IMR-90 (cell line): ENCODE data around the gene ALKBH2. TPM values are rescaled to one million over a fixed set of nuclear protein-coding genes. Genes with fewer than 3 reads are reported as not detected.

Experiments
- ATAC-seq: fragments of 200-7000 bp; cut with Tn5 transposase; 2 replicates; pipeline ENCODE4 v1.9.1; 2020; ENCODE audit warnings: low read depth, mild to moderate bottlenecking, moderate library complexity
- BruUV-seq: library from RNA; stranded (reverse); fragments of 400-500 nt; replicated peaks from 2 replicates; lab custom pipeline; 2021; lab: Mats Ljungman, UMichigan
- CTCF ChIA-PET: fragments of 300-600 bp; formaldehyde crosslinking; extraction: SDS; loops from one replicate; lab custom pipeline; 2021; ENCODE audit warnings: antibody characterized with exemption; lab: Yijun Ruan, JAX
- POLR2A ChIA-PET: fragments of 300-600 bp; sonication (Branson Sonifier 250); formaldehyde crosslinking; loops from one replicate; lab custom pipeline; 2022; ENCODE audit warnings: antibody characterized with exemption; ENCODE audit not compliant: unreplicated experiment; lab: Charles Lee
- DNase-seq: peaks from one replicate; pipeline ENCODE4 v3.0.0; 2013
- H2AFZ ChIP-seq: replicated peaks from 2 replicates; pipeline ENCODE3; 2013; ENCODE audit warnings: low read length, mild to moderate bottlenecking; ENCODE audit not compliant: poor library complexity
- H2AK5ac ChIP-seq: 2 replicates; pipeline ENCODE4 v1.6.1; 2013; ENCODE audit warnings: low read depth, low read length, inconsistent platforms
- H2AK9ac ChIP-seq: replicated peaks from 2 replicates; pipeline ENCODE3; 2013; ENCODE audit warnings: mild to moderate bottlenecking, low read depth, low read length, moderate library complexity; ENCODE audit not compliant: poor library complexity
- H2BK120ac ChIP-seq: 2 replicates; pipeline ENCODE4 v1.6.1; 2013; ENCODE audit warnings: low read depth, low read length, inconsistent platforms
- H2BK15ac ChIP-seq: 3 replicates; pipeline ENCODE4 v1.6.1; 2013; ENCODE audit warnings: low read depth, low read length, inconsistent platforms
- H2BK20ac ChIP-seq: 2 replicates; pipeline ENCODE4 v1.6.1; 2013; ENCODE audit warnings: low read depth, mild to moderate bottlenecking, inconsistent platforms, low read length, moderate library complexity
- H2BK5ac ChIP-seq: 2 replicates; pipeline ENCODE4 v1.6.1; 2013; ENCODE audit warnings: mild to moderate bottlenecking, low read depth, low read length, inconsistent platforms; ENCODE audit not compliant: poor library complexity, severe bottlenecking
- H3K14ac ChIP-seq: replicated peaks from 2 replicates; pipeline ENCODE4 v1.6.1; 2013; ENCODE audit warnings: low read depth, low read length, inconsistent platforms
- H3K18ac ChIP-seq: 2 replicates; pipeline ENCODE4 v1.6.1; 2013; ENCODE audit warnings: low read depth, low read length, control low read depth
- H3K23ac ChIP-seq: 2 replicates; pipeline ENCODE4 v1.6.1; 2013; ENCODE audit warnings: low read depth, low read length, inconsistent platforms
- H3K27ac ChIP-seq: 2 replicates; pipeline ENCODE4 v1.5.1; 2013; ENCODE audit warnings: mild to moderate bottlenecking, control low read depth, low read length; ENCODE audit not compliant: insufficient read depth
- H3K27me3 ChIP-seq: 2 replicates; pipeline ENCODE4 v1.6.1; 2013; ENCODE audit warnings: low read length; ENCODE audit not compliant: control insufficient read depth, insufficient read depth
- H3K36me3 ChIP-seq: 2 replicates; pipeline ENCODE4 v1.6.1; 2013; ENCODE audit warnings: low read length, mixed read lengths; ENCODE audit not compliant: control insufficient read depth, insufficient read depth
- H3K4ac ChIP-seq: 2 replicates; pipeline ENCODE4 v1.6.1; 2013; ENCODE audit warnings: low read depth, low read length, inconsistent platforms
- H3K4me1 ChIP-seq: 2 replicates; pipeline ENCODE4 v1.6.1; 2013; ENCODE audit warnings: low read length, mixed read lengths; ENCODE audit not compliant: control insufficient read depth, insufficient read depth
- H3K4me2 ChIP-seq: 2 replicates; pipeline ENCODE4 v1.6.1; 2013; ENCODE audit warnings: low read depth, mild to moderate bottlenecking, control low read depth, low read length, moderate library complexity
- H3K4me3 ChIP-seq: 2 replicates; pipeline ENCODE4 v1.5.1; 2013; ENCODE audit warnings: low read depth, mild to moderate bottlenecking, control low read depth, low read length, moderate library complexity; ENCODE audit not compliant: insufficient read depth
- H3K56ac ChIP-seq: 2 replicates; pipeline ENCODE4 v1.6.1; 2013; ENCODE audit warnings: low read length, inconsistent platforms; ENCODE audit not compliant: insufficient read depth; ENCODE audit errors: extremely low read depth
- H3K79me1 ChIP-seq, 2 experiments: 2 replicates each; pipeline ENCODE4 v1.6.1; 2013; ENCODE audit warnings: low read length in 2 of 2, inconsistent platforms in 1 of 2, low read depth in 1 of 2
- H3K9ac ChIP-seq: 2 replicates; pipeline ENCODE4 v1.6.1; 2013; ENCODE audit warnings: low read depth, low read length, control low read depth
- H3K9me1 ChIP-seq: 2 replicates; pipeline ENCODE4 v1.6.1; 2013; ENCODE audit warnings: low read length, inconsistent platforms; ENCODE audit not compliant: insufficient read depth
- H3K9me3 ChIP-seq: 2 replicates; pipeline ENCODE4 v1.6.1; 2013; ENCODE audit warnings: low read length; ENCODE audit not compliant: control insufficient read depth, insufficient read depth
- H4K20me1 ChIP-seq: 2 replicates; pipeline ENCODE4 v1.6.1; 2013; ENCODE audit warnings: low read length, inconsistent platforms; ENCODE audit not compliant: insufficient read depth
- H4K5ac ChIP-seq: 2 replicates; pipeline ENCODE4 v1.6.1; 2013; ENCODE audit warnings: mild to moderate bottlenecking, low read depth, low read length, control low read depth
- H4K8ac ChIP-seq, 2 experiments: 2 replicates each; pipeline ENCODE4 v1.6.1; 2013; ENCODE audit warnings: low read depth in 2 of 2, low read length in 2 of 2, control low read depth in 1 of 2, inconsistent platforms in 1 of 2
- H4K91ac ChIP-seq: 2 replicates; pipeline ENCODE4 v1.6.1; 2013; ENCODE audit warnings: low read depth, low read length, inconsistent platforms; ENCODE audit not compliant: insufficient read depth
- BHLHE40 ChIP-seq: fragments of 150-350 bp; IDR thresholded peaks from 2 replicates; pipeline ENCODE4 v1.6.1; 2016; ENCODE audit warnings: mild to moderate bottlenecking, low read depth, low read length
- CEBPB ChIP-seq: IDR thresholded peaks from 2 replicates; pipeline ENCODE4 v1.6.1; 2012; ENCODE audit warnings: low read depth, low read length, improper control_type of control experiment
- CHD1 ChIP-seq: IDR thresholded peaks from 2 replicates; pipeline ENCODE4 v1.6.1; 2012; ENCODE audit warnings: low read depth, low read length, improper control_type of control experiment
- ELK1 ChIP-seq: fragments of 150-350 bp; IDR thresholded peaks from 2 replicates; pipeline ENCODE4 v1.6.1; 2016; ENCODE audit warnings: low read depth, mild to moderate bottlenecking, low read length, moderate library complexity, borderline replicate concordance
- FOS ChIP-seq: fragments of 150-350 bp; IDR thresholded peaks from 2 replicates; pipeline ENCODE4 v1.6.1; 2016; ENCODE audit warnings: low read depth, low read length
- MAFK ChIP-seq: IDR thresholded peaks from 2 replicates; pipeline ENCODE4 v1.6.1; 2012; ENCODE audit warnings: low read depth, low read length, improper control_type of control experiment
- MAZ ChIP-seq: IDR thresholded peaks from 2 replicates; pipeline ENCODE4 v1.6.1; 2012; ENCODE audit warnings: low read depth, mild to moderate bottlenecking, low read length, improper control_type of control experiment, moderate library complexity, borderline replicate concordance
- MXI1 ChIP-seq: IDR thresholded peaks from 2 replicates; pipeline ENCODE4 v1.6.1; 2012; ENCODE audit warnings: low read depth, mild to moderate bottlenecking, low read length, moderate library complexity, borderline replicate concordance
- NFE2L2 ChIP-seq: fragments of 150-350 bp; IDR thresholded peaks from 2 replicates; pipeline ENCODE4 v1.6.1; 2016; ENCODE audit warnings: low read depth, mild to moderate bottlenecking, low read length
- POLR2A ChIP-seq: IDR thresholded peaks from 2 replicates; pipeline ENCODE4 v1.6.1; 2012; ENCODE audit warnings: mild to moderate bottlenecking, low read depth, low read length
- RAD21 ChIP-seq: IDR thresholded peaks from 2 replicates; pipeline ENCODE4 v1.6.1; 2012; ENCODE audit warnings: low read length, improper control_type of control experiment
- RCOR1 ChIP-seq: IDR thresholded peaks from 2 replicates; pipeline ENCODE4 v1.6.1; 2012; ENCODE audit warnings: mild to moderate bottlenecking, low read length, improper control_type of control experiment; ENCODE audit not compliant: insufficient replicate concordance
- RFX5 ChIP-seq: IDR thresholded peaks from 2 replicates; pipeline ENCODE4 v1.8.0; 2012; ENCODE audit warnings: low read depth, mild to moderate bottlenecking, low read length, moderate library complexity
- SMC3 ChIP-seq: fragments of 150-350 bp; IDR thresholded peaks from 2 replicates; pipeline ENCODE4 v1.6.1; 2016; ENCODE audit warnings: low read depth, mild to moderate bottlenecking, antibody characterized with exemption, low read length, moderate library complexity
- USF2 ChIP-seq: fragments of 150-350 bp; IDR thresholded peaks from 2 replicates; pipeline ENCODE4 v1.6.1; 2017; ENCODE audit warnings: mild to moderate bottlenecking, antibody characterized with exemption, low read length, low read depth
- dilution Hi-C: fragments of 300-500 bp; cut with HindIII; formaldehyde crosslinking; loops from one replicate; pipeline ENCODE4 v1.14.3; 2018; ENCODE audit warnings: low sequenced_read_pairs; ENCODE audit not compliant: unreplicated experiment
- in situ Hi-C: fragments of 300-500 bp; cut with MboI; formaldehyde crosslinking; loops from 3 replicates; pipeline ENCODE4 v1.14.3; 2019; ENCODE audit warnings: low sequenced_read_pairs, inconsistent platforms, mixed read lengths
- intact Hi-C: fragments of 100-400 bp; cut with micrococcal nuclease; formaldehyde crosslinking; loops from 2 replicates; pipeline ENCODE4 v1.10.0; 2022
- polyA plus RNA-seq, 3 experiments: library from polyadenylated mRNA; depleted of rRNA; stranded (reverse); fragments of >200 nt; gene quantifications; 2 replicates each; pipeline ENCODE4 v1.2.3, GENCODE V29; 2012; ENCODE audit warnings: low replicate concordance in 1 of 3
- total RNA-seq: library from RNA; depleted of rRNA; stranded (reverse); fragments of >200 nt; gene quantifications from 2 replicates; pipeline ENCODE4 v1.2.3, GENCODE V29; 2012
- TF ChIP-seq, protein P1 (sequence below): conservative IDR thresholded peaks from 2 replicates; pipeline ENCODE4 v1.5.1; 2012; ENCODE audit warnings: mild to moderate bottlenecking, low read depth, low read length, improper control_type of control experiment

The ALKBH2 gene
- total and polyA plus RNA-seq, 2 of the 4 experiments (the other 2 are of a cell fraction), result 14.9 to 17.8 TPM

GRCh38 chr12:109074866-109075265, 18.4 kb downstream of the ALKBH2 start:
- H3K56ac ChIP-seq, result no peak overlapping the region
- BruUV-seq, result no TSS peak
- no peak overlapping the region for H4K5ac ChIP-seq
- in situ Hi-C loops (loop anchor here (25.0 kb wide), 1 partner anchor 438 kb away; the partner anchor contains the start of gene SELPLG), intact Hi-C loops (no loop called here), dilution Hi-C loops (no loop called here)
- no peaks in the 10 kb centered on the region for H3K9me3 ChIP-seq
- H2AK5ac ChIP-seq, result no peak overlapping the region
- no peak overlapping the region for H3K27ac ChIP-seq
- no peak overlapping the region for H3K23ac ChIP-seq
- no peaks in the 10 kb centered on the region for H3K79me1 ChIP-seq
- DNase-seq (no peak), ATAC-seq (no peak)
- no peak overlapping the region for H3K9ac ChIP-seq
- TF ChIP-seq FOS (no peak), RFX5 (no peak), NFE2L2 (no peak), SMC3 (no peak), BHLHE40 (no peak), ELK1 (no peak), MAFK (no peak), RCOR1 (no peak), USF2 (no peak), CHD1 (no peak), RAD21 (no peak), POLR2A (no peak), MAZ (no peak), MXI1 (no peak), CEBPB (no peak)
- TF ChIP-seq, protein P1, sequence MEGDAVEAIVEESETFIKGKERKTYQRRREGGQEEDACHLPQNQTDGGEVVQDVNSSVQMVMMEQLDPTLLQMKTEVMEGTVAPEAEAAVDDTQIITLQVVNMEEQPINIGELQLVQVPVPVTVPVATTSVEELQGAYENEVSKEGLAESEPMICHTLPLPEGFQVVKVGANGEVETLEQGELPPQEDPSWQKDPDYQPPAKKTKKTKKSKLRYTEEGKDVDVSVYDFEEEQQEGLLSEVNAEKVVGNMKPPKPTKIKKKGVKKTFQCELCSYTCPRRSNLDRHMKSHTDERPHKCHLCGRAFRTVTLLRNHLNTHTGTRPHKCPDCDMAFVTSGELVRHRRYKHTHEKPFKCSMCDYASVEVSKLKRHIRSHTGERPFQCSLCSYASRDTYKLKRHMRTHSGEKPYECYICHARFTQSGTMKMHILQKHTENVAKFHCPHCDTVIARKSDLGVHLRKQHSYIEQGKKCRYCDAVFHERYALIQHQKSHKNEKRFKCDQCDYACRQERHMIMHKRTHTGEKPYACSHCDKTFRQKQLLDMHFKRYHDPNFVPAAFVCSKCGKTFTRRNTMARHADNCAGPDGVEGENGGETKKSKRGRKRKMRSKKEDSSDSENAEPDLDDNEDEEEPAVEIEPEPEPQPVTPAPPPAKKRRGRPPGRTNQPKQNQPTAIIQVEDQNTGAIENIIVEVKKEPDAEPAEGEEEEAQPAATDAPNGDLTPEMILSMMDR, result no peak
- H2BK5ac ChIP-seq, result no peak overlapping the region
- no peak overlapping the region for H2AFZ ChIP-seq
- no peaks in the 10 kb centered on the region for H3K4me1 ChIP-seq
- H3K4me3 ChIP-seq, result no peak overlapping the region
- H3K4ac ChIP-seq, result no peak overlapping the region
- no peaks in the 10 kb centered on the region for H3K27me3 ChIP-seq
- H3K18ac ChIP-seq, result no peak overlapping the region
- POLR2A ChIA-PET, result interaction anchor here (0.6 kb wide), 1 partner anchor 20 kb away, joined by 3 read pairs; no protein-coding TSS in a partner anchor
- no peak overlapping the region for H2AK9ac ChIP-seq
- no peak overlapping the region for H4K8ac ChIP-seq
- no peak overlapping the region for H2BK15ac ChIP-seq
- no peak overlapping the region for H3K4me2 ChIP-seq
- H3K9me1 ChIP-seq, result no peaks in the 10 kb centered on the region
- CTCF ChIA-PET, result no interaction called here
- H3K14ac ChIP-seq, result no peak overlapping the region
- no peak overlapping the region for H2BK20ac ChIP-seq
- H2BK120ac ChIP-seq, result no peak overlapping the region
- H4K91ac ChIP-seq, result no peak overlapping the region
- H4K20me1 ChIP-seq, result no peaks in the 10 kb centered on the region
- peaks cover 16% of the 10 kb centered on the region for H3K36me3 ChIP-seq
